Measurements from ENCODE around the gene NCMAP. TPM values are rescaled to one million over a fixed set of nuclear protein-coding genes. Genes with fewer than 3 reads are reported as not detected.

The NCMAP gene
- total RNA-seq (2012; rRNA removed), result not detected in 2 replicates
- not detected in 2 replicates for polyA plus RNA-seq (2012; rRNA removed)
- not detected in 2 replicates for polyA plus RNA-seq (2012; cell fraction: cytosol; rRNA removed)
- polyA plus RNA-seq (2012; cell fraction: nucleus; rRNA removed; ENCODE audit: low replicate concordance), result not detected in 2 replicates
- percentile 5 among the genes with signal in this experiment for Bru-seq, nascent RNA
- percentile 2 among the genes with signal in this experiment for BruChase-seq, experiment 1, labeled RNA remaining after a 6-hour chase
- BruChase-seq, experiment 2, labeled RNA remaining after a 2-hour chase, result percentile 4 among the genes with signal in this experiment
- long read RNA-seq, result 0 reads

GRCh38 chr1:24555591-24556413, at the start of gene NCMAP:
Gene NCMAP (plus strand): TSS chr1:24556087. CDS start chr1:24595431, 39,344 bp downstream.
- Histone ChIP-seq H3K27ac (ENCODE audit: insufficient read depth, low read length) (no peak within 1 kb of the TSS), H2BK20ac (ENCODE audit: low read depth, low read length) (no peak within 1 kb of the TSS), H4K8ac (ENCODE audit: low read depth in 2 of 2, low read length in 2 of 2) (no peak within 1 kb of the TSS), H2AK9ac (replicated peaks; ENCODE audit: low read depth, low read length, poor library complexity) (no peak within 1 kb of the TSS), H4K5ac (ENCODE audit: low read depth, low read length) (no peak within 1 kb of the TSS), H3K36me3 (ENCODE audit: control insufficient read depth, insufficient read depth, low read length) (no peaks in the 10 kb centered on the region), H3K4ac (ENCODE audit: low read depth, low read length) (no peak within 1 kb of the TSS), H3K9me1 (ENCODE audit: insufficient read depth, low read length) (peaks cover 9% of the 10 kb centered on the region; the same call in 1 of the 2 replicates), H4K20me1 (ENCODE audit: insufficient read depth, low read length) (no peaks in the 10 kb centered on the region), H2AFZ (replicated peaks; ENCODE audit: low read length, poor library complexity) (peak within 1 kb of the TSS; percentile 54), H3K56ac (ENCODE audit: extremely low read depth, insufficient read depth, low read length) (no peak within 1 kb of the TSS), H3K79me1 (ENCODE audit: low read depth in 1 of 2, low read length in 2 of 2) (no peaks in the 10 kb centered on the region), H2BK5ac (ENCODE audit: low read depth, low read length, poor library complexity, severe bottlenecking) (no peak within 1 kb of the TSS), H3K4me2 (ENCODE audit: low read depth, low read length) (no peak within 1 kb of the TSS), H3K4me1 (ENCODE audit: control insufficient read depth, insufficient read depth, low read length) (no peaks in the 10 kb centered on the region; the same call in 1 of the 2 replicates), H4K91ac (ENCODE audit: insufficient read depth, low read depth, low read length) (no peak within 1 kb of the TSS), H3K14ac (replicated peaks; ENCODE audit: low read depth, low read length) (no peak within 1 kb of the TSS), H3K9ac (ENCODE audit: low read depth, low read length) (no peak within 1 kb of the TSS), H3K27me3 (ENCODE audit: control insufficient read depth, insufficient read depth, low read length) (peaks cover 50% of the 10 kb centered on the region), H3K23ac (ENCODE audit: low read depth, low read length) (no peak within 1 kb of the TSS), H3K4me3 (ENCODE audit: insufficient read depth, low read depth, low read length) (no peak within 1 kb of the TSS), H2BK15ac (ENCODE audit: low read depth, low read length) (no peak within 1 kb of the TSS), H3K18ac (ENCODE audit: low read depth, low read length) (no peak within 1 kb of the TSS), H2BK120ac (ENCODE audit: low read depth, low read length) (no peak within 1 kb of the TSS), H3K9me3 (ENCODE audit: control insufficient read depth, insufficient read depth, low read length) (no peaks in the 10 kb centered on the region), H2AK5ac (ENCODE audit: low read depth, low read length) (no peak within 1 kb of the TSS)
- in situ Hi-C loops (cut with MboI; ENCODE audit: low sequenced_read_pairs) (no loop called here), dilution Hi-C loops (cut with HindIII; ENCODE audit: low sequenced_read_pairs, unreplicated experiment) (no loop called here), intact Hi-C loops (cut with micrococcal nuclease) (no loop called here)
- ChIA-PET POLR2A (ENCODE audit: unreplicated experiment) (no interaction called here), CTCF (no interaction called here)
- ATAC-seq (ENCODE audit: low read depth) (no peak), DNase-seq (no peak)
- no TSS peak for BruUV-seq (replicated peaks)
- WGBS, 2 experiments (ENCODE audit: extremely low coverage in 2 of 2, insufficient read length in 1 of 2), result 6% methylated on average over 17 of the region's 61 CpGs; no CpG with 5 or more reads in 1 of the 2 experiments
- TF ChIP-seq BHLHE40 (IDR thresholded peaks at IDR 0.05; ENCODE audit: low read depth, low read length) (no peak), CHD1 (IDR thresholded peaks at IDR 0.05; ENCODE audit: low read depth, low read length) (no peak), MAFK (IDR thresholded peaks at IDR 0.05; ENCODE audit: low read depth, low read length) (no peak), CTCF (conservative IDR thresholded peaks at IDR 0.05; ENCODE audit: low read depth, low read length) (no peak), MAZ (IDR thresholded peaks at IDR 0.05; ENCODE audit: borderline replicate concordance, low read depth, low read length) (no peak), SMC3 (IDR thresholded peaks at IDR 0.05; ENCODE audit: low read depth, low read length) (no peak), FOS (IDR thresholded peaks at IDR 0.05; ENCODE audit: low read depth, low read length) (no peak), NFE2L2 (IDR thresholded peaks at IDR 0.05; ENCODE audit: low read depth, low read length) (no peak), MXI1 (IDR thresholded peaks at IDR 0.05; ENCODE audit: borderline replicate concordance, low read depth, low read length) (no peak), RAD21 (IDR thresholded peaks at IDR 0.05; ENCODE audit: low read length) (no peak), RFX5 (IDR thresholded peaks at IDR 0.05; ENCODE audit: low read depth, low read length) (no peak)
- TF ChIP-seq, protein P1, sequence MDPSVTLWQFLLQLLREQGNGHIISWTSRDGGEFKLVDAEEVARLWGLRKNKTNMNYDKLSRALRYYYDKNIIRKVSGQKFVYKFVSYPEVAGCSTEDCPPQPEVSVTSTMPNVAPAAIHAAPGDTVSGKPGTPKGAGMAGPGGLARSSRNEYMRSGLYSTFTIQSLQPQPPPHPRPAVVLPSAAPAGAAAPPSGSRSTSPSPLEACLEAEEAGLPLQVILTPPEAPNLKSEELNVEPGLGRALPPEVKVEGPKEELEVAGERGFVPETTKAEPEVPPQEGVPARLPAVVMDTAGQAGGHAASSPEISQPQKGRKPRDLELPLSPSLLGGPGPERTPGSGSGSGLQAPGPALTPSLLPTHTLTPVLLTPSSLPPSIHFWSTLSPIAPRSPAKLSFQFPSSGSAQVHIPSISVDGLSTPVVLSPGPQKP (IDR thresholded peaks at IDR 0.05; ENCODE audit: borderline replicate concordance, low read depth, low read length), result no peak
- TF ChIP-seq, protein P2, sequence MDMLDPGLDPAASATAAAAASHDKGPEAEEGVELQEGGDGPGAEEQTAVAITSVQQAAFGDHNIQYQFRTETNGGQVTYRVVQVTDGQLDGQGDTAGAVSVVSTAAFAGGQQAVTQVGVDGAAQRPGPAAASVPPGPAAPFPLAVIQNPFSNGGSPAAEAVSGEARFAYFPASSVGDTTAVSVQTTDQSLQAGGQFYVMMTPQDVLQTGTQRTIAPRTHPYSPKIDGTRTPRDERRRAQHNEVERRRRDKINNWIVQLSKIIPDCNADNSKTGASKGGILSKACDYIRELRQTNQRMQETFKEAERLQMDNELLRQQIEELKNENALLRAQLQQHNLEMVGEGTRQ (IDR thresholded peaks at IDR 0.05; ENCODE audit: low read depth, low read length), result no peak
